Measurements from ENCODE around the gene STK32A. TPM values are rescaled to one million over a fixed set of nuclear protein-coding genes. Genes with fewer than 3 reads are reported as not detected.

Gene STK32A
- total RNA-seq, 4 donors from 2014 or later: 5.1 to 27.4 (median 7.0) TPM

DNA sequence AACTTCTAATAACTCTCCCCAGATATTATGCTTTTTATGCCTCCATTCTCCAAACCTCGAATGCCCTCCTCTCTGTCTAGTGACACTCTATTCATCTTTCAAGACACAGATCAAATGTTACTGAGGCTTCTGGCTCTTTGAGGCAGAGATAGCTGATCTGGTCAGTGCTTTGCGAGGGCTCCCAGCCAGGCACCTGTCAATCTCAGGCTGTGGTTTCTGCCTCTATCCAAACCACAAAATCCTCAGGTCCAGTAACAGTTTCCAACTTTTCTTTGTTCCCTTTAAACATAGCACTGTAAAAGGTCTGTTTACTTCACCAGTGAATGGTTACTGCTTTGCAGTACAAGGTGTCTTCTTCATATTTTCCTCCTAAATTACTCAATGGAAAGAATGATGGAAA, 11.5 kb upstream of the STK32A start:
- H3K9me3 ChIP-seq: no peaks in the 10 kb centered on the region
- DNase-seq (ENCODE audit: low spot score in 2 of 2): no peak
- H3K27ac ChIP-seq: no peak overlapping the region
- H3K4me1 ChIP-seq: no peaks in the 10 kb centered on the region
- TF ChIP-seq POLR2A (IDR thresholded peaks at IDR 0.05) (no peak), EP300 (IDR thresholded peaks at IDR 0.05) (no peak), POLR2AphosphoS5 (IDR thresholded peaks at IDR 0.05) (no peak)
- TF ChIP-seq, protein P1, sequence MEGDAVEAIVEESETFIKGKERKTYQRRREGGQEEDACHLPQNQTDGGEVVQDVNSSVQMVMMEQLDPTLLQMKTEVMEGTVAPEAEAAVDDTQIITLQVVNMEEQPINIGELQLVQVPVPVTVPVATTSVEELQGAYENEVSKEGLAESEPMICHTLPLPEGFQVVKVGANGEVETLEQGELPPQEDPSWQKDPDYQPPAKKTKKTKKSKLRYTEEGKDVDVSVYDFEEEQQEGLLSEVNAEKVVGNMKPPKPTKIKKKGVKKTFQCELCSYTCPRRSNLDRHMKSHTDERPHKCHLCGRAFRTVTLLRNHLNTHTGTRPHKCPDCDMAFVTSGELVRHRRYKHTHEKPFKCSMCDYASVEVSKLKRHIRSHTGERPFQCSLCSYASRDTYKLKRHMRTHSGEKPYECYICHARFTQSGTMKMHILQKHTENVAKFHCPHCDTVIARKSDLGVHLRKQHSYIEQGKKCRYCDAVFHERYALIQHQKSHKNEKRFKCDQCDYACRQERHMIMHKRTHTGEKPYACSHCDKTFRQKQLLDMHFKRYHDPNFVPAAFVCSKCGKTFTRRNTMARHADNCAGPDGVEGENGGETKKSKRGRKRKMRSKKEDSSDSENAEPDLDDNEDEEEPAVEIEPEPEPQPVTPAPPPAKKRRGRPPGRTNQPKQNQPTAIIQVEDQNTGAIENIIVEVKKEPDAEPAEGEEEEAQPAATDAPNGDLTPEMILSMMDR (IDR thresholded peaks at IDR 0.05): no peak
- H3K36me3 ChIP-seq: no peaks in the 10 kb centered on the region
- H3K4me3 ChIP-seq: no peak overlapping the region
- H3K27me3 ChIP-seq: no peaks in the 10 kb centered on the region
- 46% methylated on average over 2 of the region's 2 CpGs for WGBS

DNA sequence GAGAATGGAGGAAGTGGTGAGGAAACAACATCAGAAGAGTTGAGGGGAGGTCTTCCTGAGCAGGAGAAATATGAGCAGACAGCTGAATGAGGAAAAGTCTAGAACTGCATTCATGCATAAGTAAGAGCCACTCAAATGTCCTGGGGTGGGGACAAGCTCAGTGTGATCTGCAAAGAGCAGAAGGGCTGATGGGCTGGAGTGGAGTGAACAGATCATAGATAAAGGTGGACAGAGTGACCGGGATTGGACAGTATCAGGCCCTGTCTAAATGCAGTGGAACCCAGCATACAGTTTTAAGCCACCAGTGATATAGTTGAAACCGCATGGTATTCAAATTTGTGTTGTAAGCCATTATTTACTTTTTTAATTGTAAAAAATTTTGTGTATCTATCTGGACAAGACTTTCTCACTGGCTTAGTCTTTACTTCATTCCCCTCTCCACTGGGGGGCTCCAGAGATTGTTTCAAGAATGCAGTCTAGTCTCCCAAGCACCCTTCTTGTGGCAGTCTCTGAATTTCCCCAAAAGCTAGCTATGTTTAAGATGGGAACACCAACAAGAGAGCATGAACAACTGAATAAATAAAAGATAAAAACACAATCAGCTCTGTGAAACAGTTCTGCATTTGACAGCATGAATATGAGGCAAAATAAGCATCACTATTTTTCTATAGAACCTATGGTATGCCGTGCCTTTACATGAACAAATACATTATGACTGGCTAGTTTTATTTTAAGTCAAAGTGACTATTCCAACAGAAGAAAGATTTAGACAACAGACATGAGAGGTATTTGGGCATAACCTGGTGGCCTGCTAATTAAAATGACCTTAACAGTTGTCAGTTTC, 10.7 kb upstream of the STK32A start:
- Histone ChIP-seq H3K4me1 (no peaks in the 10 kb centered on the region), H3K36me3 (no peaks in the 10 kb centered on the region), H3K27ac (no peak overlapping the region), H3K27me3 (no peaks in the 10 kb centered on the region), H3K9me3 (no peaks in the 10 kb centered on the region), H3K4me3 (no peak overlapping the region)
- 81% methylated on average over 3 of the region's 3 CpGs for WGBS
- TF ChIP-seq POLR2A (IDR thresholded peaks at IDR 0.05) (no peak), POLR2AphosphoS5 (IDR thresholded peaks at IDR 0.05) (no peak), EP300 (IDR thresholded peaks at IDR 0.05) (no peak)
- TF ChIP-seq, protein P1 (IDR thresholded peaks at IDR 0.05): peak; percentile 8 to 15
- DNase-seq (ENCODE audit: low spot score in 2 of 2): no peak

DNA sequence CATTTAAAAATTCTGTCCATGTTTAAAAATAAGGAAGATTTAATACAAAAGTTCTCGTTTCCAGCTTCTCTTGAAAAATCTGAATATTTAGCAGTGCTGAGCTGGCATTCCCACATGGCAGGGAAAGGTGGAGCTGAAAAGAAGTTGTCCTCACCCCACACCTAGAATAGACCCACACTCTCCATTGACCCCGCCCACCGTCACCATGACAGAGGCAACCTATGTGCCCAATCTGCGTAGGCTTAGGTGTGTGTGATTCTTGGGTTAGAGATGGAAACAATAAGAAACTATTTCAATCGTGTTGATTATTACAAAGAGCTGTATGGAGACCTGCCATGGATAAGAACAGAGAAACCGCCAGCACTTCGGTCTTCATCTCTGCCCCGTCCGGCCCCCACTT, 8.9 kb upstream of the STK32A start:
- H3K9me3 ChIP-seq: no peaks in the 10 kb centered on the region
- no peaks in the 10 kb centered on the region for H3K4me1 ChIP-seq
- H3K27me3 ChIP-seq: no peaks in the 10 kb centered on the region
- H3K27ac ChIP-seq: no peak overlapping the region
- WGBS: 92% methylated on average over 9 of the region's 9 CpGs
- TF ChIP-seq POLR2AphosphoS5 (IDR thresholded peaks at IDR 0.05): no peak
- TF ChIP-seq EP300 (IDR thresholded peaks at IDR 0.05): no peak
- TF ChIP-seq, protein P1 (IDR thresholded peaks at IDR 0.05): no peak
- no peak for TF ChIP-seq POLR2A (IDR thresholded peaks at IDR 0.05)
- no peak overlapping the region for H3K4me3 ChIP-seq
- DNase-seq (ENCODE audit: low spot score in 2 of 2): no peak
- no peaks in the 10 kb centered on the region for H3K36me3 ChIP-seq

DNA sequence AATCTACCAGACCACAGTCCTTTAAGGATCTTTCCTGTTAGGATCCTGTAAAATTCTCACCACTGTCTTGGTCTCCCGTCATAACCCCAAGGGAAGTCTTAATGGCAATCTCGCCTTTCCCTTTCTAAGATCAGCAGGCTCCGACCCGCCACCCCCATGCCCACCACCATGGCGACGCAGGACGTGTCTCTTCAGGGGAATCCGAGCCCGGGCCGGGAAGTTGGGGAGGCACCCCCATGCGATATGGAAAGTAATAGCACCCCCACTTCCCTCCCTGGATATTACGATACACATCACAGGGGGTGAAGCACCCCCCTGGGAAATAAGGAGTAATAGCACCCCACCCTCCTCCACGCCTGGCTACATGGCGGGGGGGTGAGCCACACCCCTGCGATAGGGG, 8.3 kb upstream of the STK32A start:
- no peak for DNase-seq (ENCODE audit: low spot score in 2 of 2)
- no peaks in the 10 kb centered on the region for H3K9me3 ChIP-seq
- no peak overlapping the region for H3K4me3 ChIP-seq
- TF ChIP-seq POLR2A (IDR thresholded peaks at IDR 0.05) (no peak), EP300 (IDR thresholded peaks at IDR 0.05) (no peak), POLR2AphosphoS5 (IDR thresholded peaks at IDR 0.05) (no peak)
- TF ChIP-seq, protein P1 (IDR thresholded peaks at IDR 0.05): no peak
- no peak overlapping the region for H3K27ac ChIP-seq
- H3K36me3 ChIP-seq: no peaks in the 10 kb centered on the region
- no peaks in the 10 kb centered on the region for H3K4me1 ChIP-seq
- 95% methylated on average over 12 of the region's 15 CpGs for WGBS
- no peaks in the 10 kb centered on the region for H3K27me3 ChIP-seq

DNA sequence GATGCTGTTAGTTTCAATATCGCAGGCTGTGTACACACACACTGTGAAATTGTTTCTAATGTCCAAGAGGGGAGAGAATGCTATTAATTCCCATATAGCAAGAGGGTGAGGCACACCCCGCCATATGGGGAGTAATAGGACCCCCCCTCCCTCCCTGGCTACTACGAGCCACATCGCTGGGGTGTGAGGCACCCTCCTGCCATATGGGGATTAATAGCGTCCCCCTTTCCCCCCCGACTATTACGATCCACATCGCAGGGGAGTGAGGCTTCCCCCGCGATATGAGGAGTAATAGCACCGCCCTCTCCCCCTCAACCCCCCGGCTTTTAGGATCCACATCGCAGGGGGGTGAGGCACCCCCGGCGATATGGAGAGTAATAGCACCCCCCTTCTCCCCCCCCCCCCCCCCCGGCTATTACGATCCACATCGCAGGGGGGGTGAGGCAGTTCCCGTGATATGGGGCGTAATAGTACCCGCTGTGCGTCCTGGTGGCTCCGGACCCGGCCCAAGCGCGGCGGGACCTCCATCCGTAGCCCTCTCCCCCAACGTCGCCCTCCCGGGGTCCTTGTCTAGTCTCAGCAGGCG, 494 bp upstream of the STK32A start:
- H3K9me3 ChIP-seq: no peaks in the 10 kb centered on the region
- DNase-seq (ENCODE audit: low spot score in 2 of 2): no peak
- WGBS: 3% methylated on average over 8 of the region's 32 CpGs
- H3K4me3 ChIP-seq: peak overlapping the region; percentile 62
- H3K27ac ChIP-seq: peak overlapping the region; percentile 80
- TF ChIP-seq POLR2A (IDR thresholded peaks at IDR 0.05): no peak
- H3K36me3 ChIP-seq: no peaks in the 10 kb centered on the region
- peaks cover 19% of the 10 kb centered on the region for H3K27me3 ChIP-seq
- peaks cover 17% of the 10 kb centered on the region for H3K4me1 ChIP-seq
